ENCODE data around the gene RBSN.

DNA sequence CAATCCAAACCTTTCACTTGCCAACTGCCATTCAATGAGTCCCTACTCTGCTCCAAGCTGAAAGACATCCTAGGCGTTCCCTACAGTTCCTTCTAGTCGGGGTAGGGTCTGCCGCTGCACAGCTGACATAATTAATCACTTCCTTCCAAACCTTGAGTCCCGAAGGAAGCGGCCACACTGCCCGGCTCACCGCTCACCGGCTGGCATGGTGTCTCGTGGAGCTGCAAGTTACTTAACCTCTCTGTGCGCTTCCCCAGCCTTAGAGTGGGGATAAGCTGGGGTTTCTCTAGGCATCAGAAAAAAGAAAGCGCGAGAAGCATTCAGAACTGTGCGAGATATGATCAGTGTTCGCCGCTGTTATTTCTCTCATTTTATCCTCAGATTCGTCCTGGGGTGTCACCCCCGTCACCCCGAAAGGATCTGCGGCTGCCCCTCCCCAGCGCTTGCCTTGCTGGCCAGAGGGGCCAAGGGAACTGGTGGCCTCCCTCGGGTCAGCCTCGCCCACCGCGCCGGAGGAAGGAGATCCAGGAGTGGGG, 34.6 kb downstream of the RBSN start:
- TF ChIP-seq, protein P1, sequence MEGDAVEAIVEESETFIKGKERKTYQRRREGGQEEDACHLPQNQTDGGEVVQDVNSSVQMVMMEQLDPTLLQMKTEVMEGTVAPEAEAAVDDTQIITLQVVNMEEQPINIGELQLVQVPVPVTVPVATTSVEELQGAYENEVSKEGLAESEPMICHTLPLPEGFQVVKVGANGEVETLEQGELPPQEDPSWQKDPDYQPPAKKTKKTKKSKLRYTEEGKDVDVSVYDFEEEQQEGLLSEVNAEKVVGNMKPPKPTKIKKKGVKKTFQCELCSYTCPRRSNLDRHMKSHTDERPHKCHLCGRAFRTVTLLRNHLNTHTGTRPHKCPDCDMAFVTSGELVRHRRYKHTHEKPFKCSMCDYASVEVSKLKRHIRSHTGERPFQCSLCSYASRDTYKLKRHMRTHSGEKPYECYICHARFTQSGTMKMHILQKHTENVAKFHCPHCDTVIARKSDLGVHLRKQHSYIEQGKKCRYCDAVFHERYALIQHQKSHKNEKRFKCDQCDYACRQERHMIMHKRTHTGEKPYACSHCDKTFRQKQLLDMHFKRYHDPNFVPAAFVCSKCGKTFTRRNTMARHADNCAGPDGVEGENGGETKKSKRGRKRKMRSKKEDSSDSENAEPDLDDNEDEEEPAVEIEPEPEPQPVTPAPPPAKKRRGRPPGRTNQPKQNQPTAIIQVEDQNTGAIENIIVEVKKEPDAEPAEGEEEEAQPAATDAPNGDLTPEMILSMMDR (IDR thresholded peaks at IDR 0.05), result no peak
- no peak for TF ChIP-seq POLR2A (IDR thresholded peaks at IDR 0.05)
